H1 (cell line): Measurements from ENCODE around the gene PLEKHG3. TPM values are rescaled to one million over a fixed set of nuclear protein-coding genes. Genes with fewer than 3 reads are reported as not detected.

Experiments
- CTCF ChIA-PET: fragments of 300-600 bp; sonication (Branson Sonifier 250); formaldehyde crosslinking; loops from one replicate; lab custom pipeline; 2021; ENCODE audit not compliant: partially characterized antibody; lab: Charles Lee
- POLR2A ChIA-PET: fragments of 300-600 bp; sonication (Branson Sonifier 250); formaldehyde crosslinking; loops from one replicate; lab custom pipeline; 2021; ENCODE audit warnings: inconsistent platforms; ENCODE audit not compliant: partially characterized antibody; lab: Charles Lee
- DNase-seq, 2 experiments: peaks; one replicate each; pipeline versions ENCODE4 v3.0.0 to v3.0.0-alpha.2; 2010 to 2022; ENCODE audit warnings: low spot score in 2 of 2, low read depth in 1 of 2, mixed read lengths in 1 of 2
- FAIRE-seq: peaks from 2 replicates; lab custom pipeline; 2011; peaks lifted over from hg19 to GRCh38; lab: Jason Lieb, UNC
- H2AFZ ChIP-seq: 2 replicates; pipeline ENCODE4 v1.8.1; 2012; ENCODE audit warnings: low read length, inconsistent platforms
- H2AK5ac ChIP-seq: 2 replicates; pipeline ENCODE4 v1.6.1; 2013; ENCODE audit warnings: low read depth, low read length
- H2BK120ac ChIP-seq: replicated peaks from 2 replicates; pipeline ENCODE3; 2013; ENCODE audit warnings: low read depth, low read length, inconsistent platforms
- H2BK12ac ChIP-seq: 2 replicates; pipeline ENCODE4 v1.6.1; 2013; ENCODE audit warnings: low read depth, low read length
- H2BK15ac ChIP-seq: 2 replicates; pipeline ENCODE4 v1.6.1; 2013; ENCODE audit warnings: low read length
- H2BK20ac ChIP-seq: 2 replicates; pipeline ENCODE4 v1.6.1; 2013; ENCODE audit warnings: low read length
- H2BK5ac ChIP-seq: 2 replicates; pipeline ENCODE4 v1.6.1; 2013; ENCODE audit warnings: low read depth, low read length
- H3K14ac ChIP-seq: 2 replicates; pipeline ENCODE4 v1.6.1; 2013; ENCODE audit warnings: inconsistent platforms; ENCODE audit not compliant: insufficient read length
- H3K18ac ChIP-seq: 2 replicates; pipeline ENCODE4 v1.6.1; 2013; ENCODE audit warnings: low read length; ENCODE audit errors: extremely low read depth
- H3K23ac ChIP-seq: 2 replicates; pipeline ENCODE4 v1.6.1; 2013; ENCODE audit warnings: inconsistent platforms; ENCODE audit not compliant: insufficient read length
- H3K23me2 ChIP-seq: 2 replicates; pipeline ENCODE4 v1.6.1; 2013; ENCODE audit warnings: low read depth, low read length
- H3K27ac ChIP-seq: 2 replicates; pipeline ENCODE4 v1.6.1; 2011; ENCODE audit warnings: low read depth, low read length, inconsistent platforms
- H3K27me3 ChIP-seq, 4 experiments: replicated peaks in 1 of 4; 1 replicate in 1 of 4; 2 replicates in 3 of 4; pipeline versions ENCODE4 v1.6.1 to v1.8.1; 2011 to 2013; ENCODE audit warnings: low read length in 3 of 4, mild to moderate bottlenecking in 3 of 4, inconsistent platforms in 2 of 4, mixed read lengths in 2 of 4, moderate library complexity in 1 of 4; ENCODE audit not compliant: control insufficient read depth in 3 of 4, insufficient read depth in 3 of 4; ENCODE audit errors: extremely low read depth in 1 of 4
- H3K36me3 ChIP-seq, 4 experiments: 2 replicates each; pipeline versions ENCODE4 v1.6.1 to v1.8.1; 2011 to 2013; ENCODE audit warnings: mild to moderate bottlenecking in 4 of 4, low read length in 3 of 4, moderate library complexity in 2 of 4, control low read depth in 1 of 4, inconsistent platforms in 1 of 4; ENCODE audit not compliant: insufficient read depth in 4 of 4, control insufficient read depth in 2 of 4
- H3K4ac ChIP-seq: replicated peaks from 2 replicates; pipeline ENCODE3; 2013; ENCODE audit warnings: low read length, low read depth, mixed read lengths, inconsistent platforms; ENCODE audit not compliant: insufficient read length
- H3K4me1 ChIP-seq, 4 experiments: replicated peaks in 1 of 4; 1 replicate in 1 of 4; 2 replicates in 3 of 4; pipeline versions ENCODE4 v1.6.1 to v1.8.1; 2011 to 2013; ENCODE audit warnings: low read length in 3 of 4, inconsistent platforms in 2 of 4, mixed read lengths in 1 of 4; ENCODE audit not compliant: insufficient read depth in 4 of 4, control insufficient read depth in 3 of 4
- H3K4me2 ChIP-seq, 2 experiments: 2 replicates each; pipeline versions ENCODE4 v1.6.1 to v1.8.1; 2011 to 2013; ENCODE audit warnings: low read depth in 2 of 2, low read length in 2 of 2, control low read depth in 1 of 2, inconsistent platforms in 1 of 2, mild to moderate bottlenecking in 1 of 2; ENCODE audit not compliant: insufficient read depth in 1 of 2
- H3K4me3 ChIP-seq, 4 experiments: fragments of 200-600, 300-600 bp in 1 of 4; sonication (generic), shearing (Covaris generic), sonication (Bioruptor Twin) in 1 of 4; 2 replicates each; pipeline versions ENCODE4 v1.5.1 to v1.8.1; 2011 to 2016; ENCODE audit warnings: low read length in 4 of 4, low read depth in 3 of 4, control low read depth in 2 of 4, inconsistent platforms in 2 of 4, mild to moderate bottlenecking in 2 of 4, mixed read lengths in 1 of 4, moderate library complexity in 1 of 4; ENCODE audit not compliant: insufficient read depth in 2 of 4; ENCODE audit errors: extremely low read depth in 1 of 4
- H3K56ac ChIP-seq: replicated peaks from 2 replicates; pipeline ENCODE3; 2013; ENCODE audit warnings: low read depth, mild to moderate bottlenecking, mixed read lengths, low read length, inconsistent platforms; ENCODE audit not compliant: insufficient read length
- H3K79me1 ChIP-seq: 2 replicates; pipeline ENCODE4 v1.6.1; 2013; ENCODE audit warnings: low read depth, low read length, control low read depth
- H3K79me2 ChIP-seq, 2 experiments: 2 replicates each; pipeline versions ENCODE4 v1.6.1 to v1.8.1; 2012 to 2013; ENCODE audit warnings: low read length in 2 of 2, mild to moderate bottlenecking in 2 of 2, inconsistent platforms in 1 of 2; ENCODE audit not compliant: insufficient read depth in 2 of 2, control insufficient read depth in 1 of 2
- H3K9ac ChIP-seq, 4 experiments: replicated peaks in 1 of 4; 1 replicate in 1 of 4; 2 replicates in 3 of 4; pipeline versions ENCODE4 v1.6.1 to v1.8.1; 2011 to 2013; ENCODE audit warnings: low read depth in 3 of 4, low read length in 3 of 4, control low read depth in 2 of 4, mild to moderate bottlenecking in 2 of 4, moderate library complexity in 2 of 4, inconsistent platforms in 1 of 4; ENCODE audit errors: extremely low read depth in 1 of 4
- H3K9me3 ChIP-seq, 2 experiments: 2 replicates each; pipeline versions ENCODE4 v1.6.1 to v1.8.1; 2012 to 2013; ENCODE audit warnings: mild to moderate bottlenecking in 2 of 2, moderate library complexity in 2 of 2, control low read depth in 1 of 2, inconsistent platforms in 1 of 2, low read depth in 1 of 2, low read length in 1 of 2, mixed read lengths in 1 of 2; ENCODE audit not compliant: insufficient read depth in 2 of 2
- H4K20me1 ChIP-seq, 2 experiments: replicated peaks in 1 of 2; 2 replicates each; pipeline versions ENCODE3 to v1.8.1; 2011 to 2013; ENCODE audit warnings: inconsistent platforms in 2 of 2, low read length in 2 of 2, mild to moderate bottlenecking in 1 of 2; ENCODE audit not compliant: insufficient read depth in 2 of 2, control insufficient read depth in 1 of 2
- H4K5ac ChIP-seq: 2 replicates; pipeline ENCODE4 v1.6.1; 2013; ENCODE audit warnings: low read length, low read depth, mixed read lengths, inconsistent platforms; ENCODE audit not compliant: insufficient read length
- H4K8ac ChIP-seq: 2 replicates; pipeline ENCODE4 v1.8.0; 2013; ENCODE audit warnings: mild to moderate bottlenecking, moderate library complexity, low read length, inconsistent platforms; ENCODE audit not compliant: insufficient read depth; ENCODE audit errors: extremely low read depth
- H4K91ac ChIP-seq: replicated peaks from 2 replicates; pipeline ENCODE3; 2013; ENCODE audit warnings: low read length, mixed read lengths, inconsistent platforms; ENCODE audit not compliant: insufficient read length
- ATF2 ChIP-seq: IDR thresholded peaks from 2 replicates; pipeline ENCODE4 v1.6.1; 2012; ENCODE audit warnings: low read length, inconsistent platforms
- HDAC2 ChIP-seq, 2 experiments: fragments of 300-600 bp in 1 of 2; sonication (generic) in 1 of 2; IDR thresholded peaks; 2 replicates each; pipeline ENCODE4 v1.6.1; 2011 to 2012; ENCODE audit warnings: low read depth in 2 of 2, low read length in 2 of 2, mild to moderate bottlenecking in 2 of 2, moderate library complexity in 2 of 2, borderline replicate concordance in 1 of 2, inconsistent platforms in 1 of 2
- WGBS, 2 experiments: shearing (Covaris generic) in 1 of 2; methylation state at CpG; one replicate each; pipeline versions ENCODE4 v1.1.6 to v1.1.7; 2013 to 2015; ENCODE audit warnings: low lambda C conversion rate in 2 of 2, mixed read lengths in 2 of 2, inconsistent platforms in 1 of 2, low coverage in 1 of 2, missing lambda C conversion rate in 1 of 2; ENCODE audit not compliant: insufficient replicate concordance in 2 of 2, insufficient coverage in 1 of 2, insufficient read length in 1 of 2; ENCODE audit errors: extremely low coverage in 1 of 2, missing lambda C conversion rate in 1 of 2; 5-methylcytosine and 5-hydroxymethylcytosine counted together
- polyA plus RNA-seq, 7 experiments: library from polyadenylated mRNA; depleted of rRNA in 3 of 7; stranded (reverse) in 5 of 7; unstranded in 2 of 7; fragments of >200 nt in 5 of 7; fragments of 200-250 nt in 2 of 7; gene quantifications; 1 replicate in 5 of 7; 2 replicates in 1 of 7; 4 replicates in 1 of 7; pipeline versions ENCODE4 v1.2.1 to v1.2.3, GENCODE V29; 2011 to 2013; ENCODE audit warnings: missing spikeins in 2 of 7, mixed read lengths in 2 of 7
- total RNA-seq: library from RNA; stranded (reverse); fragmentation: NEBNext Ultra II Directional; extraction: Animal tissue kit (Norgen Biotek cat#: 25700); gene quantifications from 2 replicates; pipeline ENCODE4 v1.2.1, GENCODE V29; 2021

PLEKHG3 gene
- total and polyA plus RNA-seq, 2 of the 8 experiments (the other 6 are each of a cell fraction or from before 2014, with no cell fraction given): 43.4 to 90.6 TPM

DNA sequence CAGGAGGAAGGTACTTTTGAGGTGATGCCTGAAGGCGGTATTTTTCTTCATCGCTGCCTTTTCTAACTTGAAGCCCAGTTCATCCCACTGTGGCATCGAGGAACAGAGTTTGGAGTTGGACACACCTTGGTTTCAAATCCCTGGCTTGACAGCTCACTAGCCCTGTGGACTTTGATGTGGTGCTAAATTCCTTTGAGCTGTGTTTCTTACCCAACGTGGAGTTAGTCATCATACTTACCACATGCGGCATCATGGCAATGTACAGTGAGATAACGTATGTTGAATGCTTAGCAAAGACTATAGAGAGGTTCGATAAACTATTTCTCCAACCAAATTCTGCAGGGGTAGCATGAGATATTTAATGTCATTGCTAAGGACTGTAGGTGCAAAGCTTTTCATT lies 3.4 kb downstream of the PLEKHG3 start:
- DNase-seq: no peak
- Histone ChIP-seq H3K79me1 (peaks cover 17% of the 10 kb centered on the region; the same call in 1 of the 2 replicates), H3K18ac (no peak overlapping the region), H3K4ac (no peak overlapping the region), H2BK20ac (peak overlapping the region; percentile 27; the same call in 1 of the 2 replicates), H3K23me2 (peaks cover 19% of the 10 kb centered on the region), H3K23ac (no peak overlapping the region), H2BK12ac (no peak overlapping the region; the same call in 1 of the 2 replicates), H3K79me2 (peaks cover 23 to 78% of the 10 kb centered on the region in 2 experiments), H3K4me2 (peak overlapping the region; percentile 94 to 96), H4K20me1 (peaks cover 9 to 14% of the 10 kb centered on the region in 2 experiments), H3K27me3 (no peaks in the 10 kb centered on the region), H4K5ac (no peak overlapping the region), H3K9ac (no peak overlapping the region)
- CTCF ChIA-PET: interaction anchor here (1.5 to 9.3 kb wide), 7 partner anchors 9 to 278 kb away, joined by 4 to 74 read pairs (median 16); no protein-coding TSS in a partner anchor
- WGBS, 2 experiments: 65% methylated on average over 7 of the region's 7 CpGs; no CpG with 5 or more reads in 1 of the 2 experiments
- POLR2A ChIA-PET: interaction anchor here (0.9 to 7.8 kb wide), 7 partner anchors 8 to 203 kb away, joined by 3 to 102 read pairs (median 3); partner anchors contain the start of gene ZBTB1
- TF ChIP-seq ATF2: 0 out of 2 replicates have a peak, but pooled peaks have one; percentile 5
- TF ChIP-seq HDAC2 (IDR thresholded peaks at IDR 0.05; ENCODE audit: borderline replicate concordance in 1 of 2, low read depth in 2 of 2, low read length in 2 of 2): no peak
- TF ChIP-seq, all 59 proteins: peak for 1
- no peak overlapping the region for H2BK15ac ChIP-seq
- peak overlapping the region; percentile 45 for H2BK120ac ChIP-seq
- H3K4me3 ChIP-seq: peak overlapping the region in 2 of 4 experiments; percentile 6 to 80; a peak in 4 of 8 replicates
- no peak overlapping the region for H3K27ac ChIP-seq
- H3K56ac ChIP-seq: no peak overlapping the region
- no peak for FAIRE-seq
- H3K36me3 ChIP-seq: peaks cover 0 to 6% (median 0%) of the 10 kb centered on the region in 4 experiments; a peak in 2 of 8 replicates
- H2AFZ ChIP-seq: no peak overlapping the region
- H3K9me3 ChIP-seq: peaks cover 0 to under 1% of the 10 kb centered on the region in 2 experiments; a peak in 2 of 4 replicates
- H2AK5ac ChIP-seq: peak overlapping the region; percentile 79; the same call in 1 of the 2 replicates
- peak overlapping the region; percentile 12 for H4K91ac ChIP-seq
- no peak overlapping the region for H3K14ac ChIP-seq
- no peak overlapping the region for H4K8ac ChIP-seq
- H3K4me1 ChIP-seq: peaks cover 22 to 46% (median 36%) of the 10 kb centered on the region in 4 experiments
- H2BK5ac ChIP-seq: no peak overlapping the region
